Astrocyte (in vitro differentiated cells and primary cell): ENCODE data around the gene SYNC.
"Not testable (repeated sequence)": the region's sequence is repeated elsewhere in the genome, so short reads cannot be mapped to it uniquely, and the experiment has no call there.

ENCODE experiments used
- CTCF ChIP-seq: IDR thresholded peaks from 2 replicates; pipeline ENCODE4 v1.5.1; 2011; ENCODE audit warnings: low read depth, mild to moderate bottlenecking, inconsistent platforms, low read length, moderate library complexity; ENCODE audit not compliant: insufficient read depth
- EZH2 ChIP-seq: IDR thresholded peaks from 2 replicates; pipeline ENCODE4 v1.6.1; 2012; ENCODE audit warnings: mild to moderate bottlenecking, low read length, inconsistent platforms; ENCODE audit not compliant: insufficient read depth

- not testable (repeated sequence) for TF ChIP-seq CTCF, EZH2
These were observed 8.7 kb upstream of the SYNC start for GRCh38 chr1:32711221-32711620.
